Fibroblast of lung (primary cell): Measurements from ENCODE around the gene FPR2. TPM values are rescaled to one million over a fixed set of nuclear protein-coding genes. Genes with fewer than 3 reads are reported as not detected.

Experiments
- DNase-seq, 2 donors: peaks; one replicate each; pipeline versions ENCODE4 v3.0.0 to v3.0.0-alpha.2; 2010; ENCODE audit warnings: low read depth in 2 of 2
- H2AFZ ChIP-seq: 2 replicates; pipeline ENCODE4 v1.5.1; 2012; ENCODE audit warnings: low read length, control low read depth, inconsistent platforms
- H3K27ac ChIP-seq: 2 replicates; pipeline ENCODE4 v1.5.1; 2011; ENCODE audit warnings: low read length, control low read depth; ENCODE audit not compliant: insufficient read depth
- H3K27me3 ChIP-seq: 2 replicates; pipeline ENCODE4 v1.5.1; 2011; ENCODE audit warnings: mild to moderate bottlenecking, low read length; ENCODE audit not compliant: control insufficient read depth, insufficient read depth
- H3K36me3 ChIP-seq: 2 replicates; pipeline ENCODE4 v1.5.1; 2011; ENCODE audit warnings: low read length; ENCODE audit not compliant: control insufficient read depth, insufficient read depth
- H3K4me1 ChIP-seq: 2 replicates; pipeline ENCODE4 v1.5.1; 2011; ENCODE audit warnings: low read length; ENCODE audit not compliant: control insufficient read depth, insufficient read depth; ENCODE audit errors: extremely low read depth
- H3K4me2 ChIP-seq: 2 replicates; pipeline ENCODE4 v1.5.1; 2011; ENCODE audit warnings: low read length, control low read depth; ENCODE audit not compliant: insufficient read depth; ENCODE audit errors: extremely low read depth
- H3K4me3 ChIP-seq, 4 experiments: fragments of 200-600 bp in 1 of 4; sonication (generic) in 1 of 4; replicated peaks in 1 of 4; 2 replicates each; pipeline ENCODE4 v1.5.1; 2011 to 2016; ENCODE audit warnings: low read length in 4 of 4, low read depth in 3 of 4, mild to moderate bottlenecking in 3 of 4, control low read depth in 2 of 4, inconsistent platforms in 1 of 4, mixed read lengths in 1 of 4; ENCODE audit not compliant: insufficient read depth in 1 of 4; ENCODE audit errors: control extremely low read depth in 1 of 4
- H3K79me2 ChIP-seq: 2 replicates; pipeline ENCODE4 v1.5.1; 2012; ENCODE audit warnings: mild to moderate bottlenecking, low read length, inconsistent platforms; ENCODE audit not compliant: control insufficient read depth, insufficient read depth
- H3K9ac ChIP-seq: 2 replicates; pipeline ENCODE4 v1.5.1; 2011; ENCODE audit warnings: mild to moderate bottlenecking, low read length, control low read depth; ENCODE audit not compliant: insufficient read depth
- H3K9me3 ChIP-seq: 2 replicates; pipeline ENCODE4 v1.5.1; 2012; ENCODE audit warnings: low read depth, low read length; ENCODE audit not compliant: control insufficient read depth, insufficient read depth
- H4K20me1 ChIP-seq: 2 replicates; pipeline ENCODE4 v1.5.1; 2011; ENCODE audit warnings: low read length; ENCODE audit not compliant: control insufficient read depth, insufficient read depth; ENCODE audit errors: extremely low read depth
- EZH2 ChIP-seq: IDR thresholded peaks from 2 replicates; pipeline ENCODE4 v1.5.1; 2012; ENCODE audit warnings: low read length, control low read depth, mild to moderate bottlenecking; ENCODE audit errors: missing control alignments
- polyA plus RNA-seq, 2 donors: library from polyadenylated mRNA; depleted of rRNA in 1 of 2; stranded (reverse) in 1 of 2; unstranded in 1 of 2; fragments of >200 nt; gene quantifications; 2 replicates each; pipeline ENCODE4 v1.2.1, GENCODE V29; 2011 to 2012; ENCODE audit warnings: missing spikeins in 1 of 2
- total RNA-seq: library from RNA; depleted of rRNA; stranded (reverse); fragments of >200 nt; gene quantifications from 2 replicates; pipeline ENCODE4 v1.2.1, GENCODE V29; 2014
- TF ChIP-seq, protein P1 (sequence below), 2 donors: IDR thresholded peaks in 1 of 2; conservative IDR thresholded peaks in 1 of 2; 1 replicate in 1 of 2; 2 replicates in 1 of 2; pipeline ENCODE4 v1.5.1; 2011 to 2012; ENCODE audit warnings: low read length in 2 of 2, control low read depth in 1 of 2, inconsistent platforms in 1 of 2, low read depth in 1 of 2, mild to moderate bottlenecking in 1 of 2

Gene FPR2
- total and polyA plus RNA-seq, 2 donors (not counting 1 experiment from before 2014, with no cell fraction given) = 0.12 TPM; not detected in 1

DNA sequence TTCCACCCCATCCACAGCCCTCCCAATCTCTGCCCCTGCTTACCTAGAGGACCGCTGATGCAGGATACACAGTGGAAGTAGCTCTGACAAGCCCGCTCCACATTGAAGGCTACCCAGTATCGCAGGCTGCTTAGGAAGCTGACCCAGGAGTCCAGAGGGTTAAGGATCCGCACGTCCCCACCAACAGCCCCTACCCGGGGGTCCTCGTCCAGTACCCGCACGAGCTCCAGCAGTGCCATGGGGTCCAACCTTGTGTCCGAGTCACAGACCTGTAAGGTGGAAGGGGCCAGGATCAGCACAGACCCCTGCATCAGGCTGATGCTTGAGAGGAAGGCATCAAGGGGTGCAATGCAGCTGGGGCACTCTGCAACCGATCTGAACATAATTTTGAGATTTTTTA, 44.1 kb upstream of the FPR2 start:
- Histone ChIP-seq H3K27me3 (peaks cover 9% of the 10 kb centered on the region), H3K9ac (no peak overlapping the region), H2AFZ (no peak overlapping the region), H3K4me3 (no peak overlapping the region), H3K36me3 (no peaks in the 10 kb centered on the region), H3K27ac (no peak overlapping the region), H3K4me1 (no peaks in the 10 kb centered on the region), H3K79me2 (no peaks in the 10 kb centered on the region), H3K9me3 (no peaks in the 10 kb centered on the region), H4K20me1 (no peaks in the 10 kb centered on the region), H3K4me2 (no peak overlapping the region)
- DNase-seq = no peak
- TF ChIP-seq, protein P1, sequence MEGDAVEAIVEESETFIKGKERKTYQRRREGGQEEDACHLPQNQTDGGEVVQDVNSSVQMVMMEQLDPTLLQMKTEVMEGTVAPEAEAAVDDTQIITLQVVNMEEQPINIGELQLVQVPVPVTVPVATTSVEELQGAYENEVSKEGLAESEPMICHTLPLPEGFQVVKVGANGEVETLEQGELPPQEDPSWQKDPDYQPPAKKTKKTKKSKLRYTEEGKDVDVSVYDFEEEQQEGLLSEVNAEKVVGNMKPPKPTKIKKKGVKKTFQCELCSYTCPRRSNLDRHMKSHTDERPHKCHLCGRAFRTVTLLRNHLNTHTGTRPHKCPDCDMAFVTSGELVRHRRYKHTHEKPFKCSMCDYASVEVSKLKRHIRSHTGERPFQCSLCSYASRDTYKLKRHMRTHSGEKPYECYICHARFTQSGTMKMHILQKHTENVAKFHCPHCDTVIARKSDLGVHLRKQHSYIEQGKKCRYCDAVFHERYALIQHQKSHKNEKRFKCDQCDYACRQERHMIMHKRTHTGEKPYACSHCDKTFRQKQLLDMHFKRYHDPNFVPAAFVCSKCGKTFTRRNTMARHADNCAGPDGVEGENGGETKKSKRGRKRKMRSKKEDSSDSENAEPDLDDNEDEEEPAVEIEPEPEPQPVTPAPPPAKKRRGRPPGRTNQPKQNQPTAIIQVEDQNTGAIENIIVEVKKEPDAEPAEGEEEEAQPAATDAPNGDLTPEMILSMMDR (conservative IDR thresholded peaks at IDR 0.05 in 1 of 2, IDR thresholded peaks at IDR 0.05 in 1 of 2; ENCODE audit: low read depth in 1 of 2, low read length in 2 of 2) = no peak

DNA sequence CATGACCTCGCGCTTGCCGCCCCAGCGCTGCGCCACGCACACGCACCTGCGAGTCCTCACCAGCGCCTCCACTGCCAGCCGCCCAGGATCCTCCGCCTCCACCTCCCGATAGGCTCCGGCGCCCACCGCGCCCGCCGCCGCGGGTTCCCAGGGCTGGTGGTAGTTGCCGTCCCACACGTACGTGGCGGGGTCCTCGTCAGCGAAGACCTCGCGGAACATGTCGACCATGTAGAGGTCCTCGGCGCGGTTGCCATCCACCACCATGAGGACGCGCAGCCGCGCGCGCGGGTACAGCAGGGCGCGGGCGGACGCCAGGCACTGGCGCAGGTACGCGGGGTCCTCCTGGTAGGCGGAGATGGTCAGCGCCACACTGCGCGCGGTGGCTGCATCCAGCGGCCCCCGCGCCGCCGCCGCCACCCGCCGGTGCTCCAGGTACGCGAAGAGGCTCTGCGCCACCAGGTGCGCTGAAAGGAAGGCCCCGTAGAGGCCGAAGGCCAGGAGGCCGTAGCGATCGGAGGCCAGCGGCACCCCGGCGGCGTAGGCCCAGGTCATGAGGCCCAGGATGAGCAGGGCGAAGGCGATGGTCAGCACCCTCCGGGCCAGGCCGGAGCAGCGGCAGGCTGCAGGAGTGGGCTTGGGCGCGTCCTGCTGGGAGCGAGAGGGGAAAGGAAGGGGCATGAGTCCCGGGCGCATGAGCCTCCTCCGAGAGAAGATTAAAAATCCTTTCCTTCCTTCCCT, 41.6 kb upstream of the FPR2 start:
- no peak overlapping the region for H3K27ac ChIP-seq
- H4K20me1 ChIP-seq = no peaks in the 10 kb centered on the region
- DNase-seq = no peak
- no peak overlapping the region for H3K4me2 ChIP-seq
- H2AFZ ChIP-seq = no peak overlapping the region
- no peaks in the 10 kb centered on the region for H3K36me3 ChIP-seq
- TF ChIP-seq EZH2 = no peak
- TF ChIP-seq, protein P1 (conservative IDR thresholded peaks at IDR 0.05 in 1 of 2, IDR thresholded peaks at IDR 0.05 in 1 of 2; ENCODE audit: low read depth in 1 of 2, low read length in 2 of 2) = no peak
- no peaks in the 10 kb centered on the region for H3K79me2 ChIP-seq
- H3K4me1 ChIP-seq = no peaks in the 10 kb centered on the region
- no peak overlapping the region for H3K4me3 ChIP-seq
- peaks cover 17% of the 10 kb centered on the region for H3K27me3 ChIP-seq
- H3K9me3 ChIP-seq = no peaks in the 10 kb centered on the region
- H3K9ac ChIP-seq = no peak overlapping the region

DNA sequence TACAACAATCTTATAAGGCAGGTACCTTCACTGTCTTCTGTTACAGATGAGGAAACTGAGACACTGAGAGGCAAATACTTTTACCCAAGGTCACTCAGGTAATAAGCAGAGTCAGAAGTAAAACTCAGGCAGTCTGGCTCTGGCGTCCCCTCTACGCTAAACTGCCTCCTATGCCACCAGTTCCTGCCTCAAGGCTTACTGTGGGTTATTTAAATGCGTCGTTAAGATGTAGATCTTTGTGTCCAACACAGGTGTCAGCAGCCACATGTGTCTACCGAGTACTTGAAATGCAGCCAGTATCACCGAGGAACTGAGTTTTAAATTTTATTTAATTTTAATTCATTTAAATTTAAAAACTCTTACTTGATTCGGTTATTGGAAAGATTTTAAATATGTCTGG, 39.1 kb upstream of the FPR2 start:
- H3K4me2 ChIP-seq = no peak overlapping the region
- no peaks in the 10 kb centered on the region for H3K36me3 ChIP-seq
- no peak overlapping the region for H3K27ac ChIP-seq
- H3K27me3 ChIP-seq = peaks cover 17% of the 10 kb centered on the region
- H3K9me3 ChIP-seq = no peaks in the 10 kb centered on the region
- TF ChIP-seq, protein P1 (conservative IDR thresholded peaks at IDR 0.05 in 1 of 2, IDR thresholded peaks at IDR 0.05 in 1 of 2; ENCODE audit: low read depth in 1 of 2, low read length in 2 of 2) = no peak
- no peak for TF ChIP-seq EZH2
- no peak for DNase-seq
- no peaks in the 10 kb centered on the region for H4K20me1 ChIP-seq
- no peak overlapping the region for H3K4me3 ChIP-seq
- H3K4me1 ChIP-seq = peaks cover 3% of the 10 kb centered on the region
- H2AFZ ChIP-seq = no peak overlapping the region
- H3K9ac ChIP-seq = no peak overlapping the region
- no peaks in the 10 kb centered on the region for H3K79me2 ChIP-seq
